HG03442 (cell line): ENCODE results near the gene PCBP4.

Source experiments
- ATAC-seq: cut with Tn5 transposase; IDR thresholded peaks from one replicate; pipeline ENCODE4 v1.9.1; 2021; ENCODE audit warnings: mild to moderate bottlenecking, moderate library complexity; ENCODE audit not compliant: unreplicated experiment

PCBP4 gene

GRCh38 chr3:51974963-51975851, 8.0 kb upstream of the PCBP4 start, which contains the start of gene ABHD14A:
Gene ABHD14A (plus strand): TSS chr3:51975064. CDS start chr3:51975136, 72 bp downstream.
- ATAC-seq = peak; percentile 52

GRCh38 chr3:51974277-51974962, 7.2 kb upstream of the PCBP4 start:
- peak; percentile 2 for ATAC-seq

GRCh38 chr3:51971350-51971749, 4.1 kb upstream of the PCBP4 start:
- ATAC-seq = no peak

- ATAC-seq = no peak
These were observed 3.5 kb upstream of the PCBP4 start for GRCh38 chr3:51970606-51971300.

GRCh38 chr3:51969841-51970240, 2.6 kb upstream of the PCBP4 start:
- no peak for ATAC-seq

- ATAC-seq = no peak
These were observed 1.8 kb upstream of the PCBP4 start for GRCh38 chr3:51968883-51969678.

- no peak for ATAC-seq
These were observed 1.0 kb upstream of the PCBP4 start for GRCh38 chr3:51968170-51968775.

- peak; percentile 41 for ATAC-seq
These were observed 301 bp downstream of the PCBP4 start for GRCh38 chr3:51966922-51967383.

GRCh38 chr3:51966486-51966885, 768 bp downstream of the PCBP4 start:
- no peak for ATAC-seq

- no peak for ATAC-seq
These were observed 1.2 kb downstream of the PCBP4 start for GRCh38 chr3:51966016-51966415.

- ATAC-seq = no peak
These were observed 2.7 kb downstream of the PCBP4 start for GRCh38 chr3:51964521-51964920.

- no peak for ATAC-seq
These were observed 3.3 kb downstream of the PCBP4 start for GRCh38 chr3:51963951-51964451.

GRCh38 chr3:51962854-51963530, 4.3 kb downstream of the PCBP4 start:
- no peak for ATAC-seq

- ATAC-seq = no peak
These were observed 5.4 kb downstream of the PCBP4 start for GRCh38 chr3:51961602-51962569.

GRCh38 chr3:51961011-51961410, 6.2 kb downstream of the PCBP4 start:
- no peak for ATAC-seq

- ATAC-seq = no peak
These were observed 6.9 kb downstream of the PCBP4 start for GRCh38 chr3:51960386-51960785.

GRCh38 chr3:51959651-51960050, 7.6 kb downstream of the PCBP4 start:
- ATAC-seq = no peak
